ENCODE measurements around the gene FLNB. TPM values are rescaled to one million over a fixed set of nuclear protein-coding genes. Genes with fewer than 3 reads are reported as not detected.

The FLNB gene
- total RNA-seq, 2 donors from 2014 or later = 28.0 to 94.4 TPM

GRCh38 chr3:58092521-58092920 lies 84.3 kb downstream of the FLNB start:
- no peak for DNase-seq
- no peak for ATAC-seq
- intact Hi-C loops (cut with DNase I) = no loop called here

DNA sequence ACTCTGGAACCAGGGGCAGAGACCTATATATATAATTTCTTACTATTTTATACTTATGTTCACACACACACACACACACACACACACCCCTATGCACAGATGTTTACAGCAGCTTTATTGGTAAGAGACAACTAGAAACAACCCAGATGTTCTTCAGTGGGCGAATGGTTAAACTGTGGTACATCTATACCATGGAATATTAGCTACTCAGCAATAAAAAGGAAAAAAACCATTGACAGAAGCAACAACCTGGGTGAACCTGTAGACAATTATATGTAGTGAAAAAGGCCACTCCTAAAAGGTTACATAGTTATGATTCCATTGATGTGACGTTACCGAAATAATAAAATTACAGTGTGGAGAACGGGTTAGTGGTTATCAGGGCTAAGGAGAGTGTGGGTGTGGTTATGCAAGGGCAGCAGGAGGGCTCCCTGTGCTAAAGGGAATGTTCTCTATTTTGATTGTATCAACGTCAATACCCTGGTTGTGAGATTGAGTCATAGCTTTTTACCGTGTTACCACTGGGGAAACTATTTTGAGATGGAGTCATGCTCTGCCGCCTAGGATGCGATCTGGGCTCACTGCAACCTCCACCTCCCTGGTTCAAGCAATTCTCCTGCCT lies 85.5 kb downstream of the FLNB start:
- no peak for ATAC-seq
- intact Hi-C loops (cut with DNase I) = no loop called here
- no peak for DNase-seq

DNA sequence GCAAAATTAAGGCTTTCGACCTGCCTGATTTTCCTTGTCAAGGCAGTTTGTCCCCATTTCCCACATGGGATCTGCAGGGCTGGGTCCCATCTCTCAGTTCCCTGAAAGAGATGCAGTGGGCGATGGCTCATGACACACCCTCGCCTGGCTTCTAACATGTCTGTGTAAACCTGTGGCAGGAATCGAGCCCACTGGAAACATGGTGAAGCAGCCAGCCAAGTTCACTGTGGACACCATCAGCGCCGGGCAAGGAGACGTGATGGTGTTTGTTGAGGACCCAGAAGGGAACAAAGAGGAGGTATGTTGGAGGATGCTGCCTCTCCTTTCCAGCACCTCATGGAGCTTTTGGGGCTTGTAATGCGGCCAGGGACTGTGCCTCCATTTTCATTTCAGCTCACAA lies 86.4 kb downstream of the FLNB start:
- intact Hi-C loops (cut with DNase I) = no loop called here
- ATAC-seq (no peak), DNase-seq (no peak)

- ATAC-seq (peak; percentile 28 to 59), DNase-seq (no peak)
- intact Hi-C loops (cut with DNase I) = no loop called here
Observed at GRCh38 chr3:58095603-58096138, 87.4 kb downstream of the FLNB start.

DNA sequence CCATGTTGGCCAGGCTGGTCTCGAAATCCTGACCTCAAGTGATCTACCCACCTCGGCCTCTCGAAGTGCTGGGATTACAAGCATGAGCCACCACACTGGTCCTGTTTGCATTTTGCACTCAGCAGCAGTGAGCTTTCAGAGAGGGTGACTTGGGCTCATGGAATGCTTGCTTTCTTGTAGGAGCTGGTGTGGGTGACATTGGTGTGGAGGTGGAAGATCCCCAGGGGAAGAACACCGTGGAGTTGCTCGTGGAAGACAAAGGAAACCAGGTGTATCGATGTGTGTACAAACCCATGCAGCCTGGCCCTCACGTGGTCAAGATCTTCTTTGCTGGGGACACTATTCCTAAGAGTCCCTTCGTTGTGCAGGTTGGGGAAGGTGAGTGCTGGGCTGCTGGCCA lies 90.3 kb downstream of the FLNB start:
- no peak for DNase-seq
- ATAC-seq = no peak
- intact Hi-C loops (cut with DNase I) = no loop called here

DNA sequence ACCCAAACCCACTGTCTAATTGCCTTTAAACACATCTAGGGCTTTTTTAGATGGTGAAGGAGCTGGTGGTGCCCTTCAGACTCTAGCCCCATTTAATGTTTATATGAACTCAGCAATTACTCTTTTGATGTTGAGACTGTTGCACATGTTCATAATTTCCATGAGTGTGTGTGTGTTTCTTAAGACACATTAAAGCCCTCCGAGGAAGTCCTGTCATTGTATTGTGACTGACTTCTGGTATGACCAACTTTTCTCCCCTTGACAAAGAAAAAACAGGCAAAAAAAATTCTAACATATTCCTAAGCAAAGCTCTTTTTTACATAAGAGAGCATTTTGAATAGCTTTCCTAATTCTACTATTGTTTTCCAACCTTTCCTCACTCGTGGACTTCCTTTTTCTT lies 91.6 kb downstream of the FLNB start:
- intact Hi-C loops (cut with DNase I) = no loop called here
- ATAC-seq (no peak), DNase-seq (no peak)

GRCh38 chr3:58101499-58102389 lies 93.5 kb downstream of the FLNB start:
- DNase-seq (no peak), ATAC-seq (no peak)
- intact Hi-C loops (cut with DNase I) = no loop called here

DNA sequence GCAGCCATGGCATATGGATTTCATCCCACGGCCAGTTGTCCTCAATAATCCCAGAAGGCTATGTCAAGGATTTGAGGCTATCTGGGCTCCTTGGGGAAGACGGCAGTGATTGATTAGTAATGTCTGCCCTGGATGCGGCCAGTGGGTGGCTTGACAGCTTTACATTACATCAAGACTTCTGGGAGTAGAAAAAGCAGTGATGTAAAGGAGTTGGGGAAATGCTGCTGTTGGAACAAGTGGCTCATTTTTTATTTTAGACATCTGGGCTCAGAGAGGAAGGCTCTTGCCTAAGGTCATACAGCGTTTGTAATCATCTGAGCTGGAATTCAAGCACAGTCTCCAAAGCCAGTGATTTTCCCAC lies 94.1 kb downstream of the FLNB start:
- intact Hi-C loops (cut with DNase I) = no loop called here
- DNase-seq (no peak), ATAC-seq (no peak)

- intact Hi-C loops (cut with DNase I) = no loop called here
- ATAC-seq (no peak), DNase-seq (no peak)
Observed at GRCh38 chr3:58102976-58103451, 94.8 kb downstream of the FLNB start.

DNA sequence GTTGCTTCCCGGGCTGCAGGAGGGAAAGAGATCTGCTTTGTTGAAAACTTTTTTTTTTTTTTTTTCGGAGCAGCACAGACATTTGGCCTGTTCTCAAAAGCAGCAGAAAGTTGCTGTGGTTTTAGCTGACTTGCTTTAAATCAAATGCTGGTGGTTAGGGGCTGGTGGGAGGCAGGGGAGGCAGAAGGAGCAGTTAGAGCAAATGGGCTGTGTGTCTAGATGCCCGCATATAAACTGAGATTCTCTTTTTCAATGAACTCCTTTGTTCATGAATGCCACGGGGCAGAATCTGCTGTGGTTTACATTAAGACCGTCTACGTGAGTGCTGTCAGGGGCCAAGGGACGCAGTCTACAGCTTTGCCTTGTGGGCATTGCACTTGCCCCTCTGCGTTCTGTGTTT lies 95.9 kb downstream of the FLNB start:
- DNase-seq = no peak
- no peak for ATAC-seq
- intact Hi-C loops (cut with DNase I) = no loop called here

- DNase-seq = no peak
- ATAC-seq = no peak
- intact Hi-C loops (cut with DNase I) = no loop called here
Observed at GRCh38 chr3:58104712-58105111, 96.5 kb downstream of the FLNB start.

DNA sequence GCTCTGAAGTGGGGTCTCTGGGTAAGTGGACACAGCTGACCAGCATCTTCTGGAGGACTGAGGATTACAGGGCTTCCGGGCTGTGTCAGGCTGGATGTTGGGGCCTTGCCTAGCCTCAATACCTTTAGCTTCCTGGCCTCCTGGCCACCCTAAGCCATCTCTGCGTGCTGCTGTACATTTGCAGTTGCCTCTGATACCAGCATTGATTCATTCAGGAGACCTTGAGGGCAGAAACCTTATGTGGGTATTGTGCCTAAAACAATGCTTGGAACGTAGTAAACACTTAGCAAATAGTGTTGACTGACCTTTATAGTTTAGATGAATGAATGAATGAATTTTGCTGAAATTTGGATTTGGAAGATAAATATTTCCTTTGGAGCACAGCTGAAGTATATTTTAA lies 97.0 kb downstream of the FLNB start:
- intact Hi-C loops (cut with DNase I) = no loop called here
- ATAC-seq = no peak
- no peak for DNase-seq

DNA sequence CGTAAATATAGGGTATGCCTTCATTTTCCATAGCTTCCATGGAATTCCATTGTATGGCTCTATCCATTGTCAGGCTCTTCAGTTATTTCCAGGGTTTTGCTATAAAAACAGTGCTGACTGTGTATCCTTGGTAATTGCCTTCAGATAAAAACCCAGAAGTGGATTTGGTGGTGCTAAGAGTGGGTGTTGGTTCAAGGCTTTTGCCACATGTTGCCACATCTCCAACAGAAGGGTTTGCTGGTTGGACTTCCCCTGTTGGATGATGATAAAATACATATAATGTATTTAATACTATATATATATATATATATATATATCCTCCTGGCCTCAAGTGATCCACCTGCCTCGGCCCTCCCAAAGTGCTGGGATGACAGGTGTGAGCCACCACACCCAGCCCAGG lies 97.8 kb downstream of the FLNB start:
- intact Hi-C loops (cut with DNase I) = no loop called here
- DNase-seq (no peak), ATAC-seq (no peak)

GRCh38 chr3:58106640-58107039 lies 98.4 kb downstream of the FLNB start:
- ATAC-seq (no peak), DNase-seq (no peak)
- intact Hi-C loops (cut with DNase I) = no loop called here

- no peak for DNase-seq
- peak in 1 of 2 donors; percentile 44 for ATAC-seq
- intact Hi-C loops (cut with DNase I) = no loop called here
Observed at GRCh38 chr3:58107597-58107996, 99.4 kb downstream of the FLNB start.

DNA sequence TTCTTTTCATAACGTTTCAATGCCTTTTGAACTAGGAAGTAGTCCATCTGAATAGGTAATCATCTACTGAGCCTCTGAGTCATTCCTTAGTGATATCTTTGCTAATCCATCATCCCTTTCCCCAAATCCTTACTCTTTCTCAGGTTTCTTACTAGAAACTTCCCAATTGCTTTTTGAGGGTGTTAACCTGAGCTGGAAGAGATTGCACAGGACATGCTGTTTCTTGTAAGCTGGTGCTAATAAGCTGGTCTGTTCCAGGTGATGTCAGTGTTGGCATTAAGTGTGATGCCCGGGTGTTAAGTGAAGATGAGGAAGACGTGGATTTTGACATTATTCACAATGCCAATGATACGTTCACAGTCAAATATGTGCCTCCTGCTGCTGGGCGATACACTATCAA lies 101.5 kb downstream of the FLNB start:
- ATAC-seq = no peak
- no peak for DNase-seq
- intact Hi-C loops (cut with DNase I) = loop anchor here in 1 of 2 donors (10.0 kb wide), 1 partner anchor 95 kb away; no protein-coding TSS in a partner anchor

DNA sequence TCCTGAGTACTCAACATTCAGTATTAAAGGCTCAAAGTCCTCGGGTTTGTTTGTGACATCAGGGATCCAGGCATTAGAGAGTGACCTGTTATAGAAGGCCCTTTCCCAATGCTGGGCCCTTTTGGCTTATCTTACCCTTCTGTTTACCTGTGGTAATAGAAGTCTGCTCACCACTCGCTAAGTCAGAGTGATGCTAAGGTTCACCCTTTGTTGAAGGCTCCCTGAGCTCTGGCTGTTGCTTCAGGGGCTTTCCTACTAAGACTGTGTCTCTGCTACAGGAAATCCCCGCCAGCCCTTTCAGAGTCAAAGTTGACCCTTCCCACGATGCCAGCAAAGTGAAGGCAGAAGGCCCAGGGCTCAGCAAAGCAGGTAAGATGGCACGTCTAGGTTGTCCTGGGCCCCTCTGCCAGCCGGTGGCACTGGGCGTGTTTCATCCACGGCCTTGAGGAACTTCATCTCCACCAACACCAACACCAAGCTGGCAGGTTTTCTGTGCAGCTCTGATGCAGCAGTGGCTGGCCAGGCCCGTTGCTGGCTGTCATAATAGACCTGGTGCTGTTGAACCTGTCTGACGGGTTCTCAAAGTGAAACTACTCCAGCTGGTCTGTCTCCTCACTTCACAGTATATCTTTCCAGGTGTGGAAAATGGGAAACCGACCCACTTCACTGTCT lies 103.4 kb downstream of the FLNB start:
- ATAC-seq = no peak
- no peak for DNase-seq
- intact Hi-C loops (cut with DNase I) = loop anchor here in 1 of 2 donors (10.0 kb wide), 1 partner anchor 97 kb away; no protein-coding TSS in a partner anchor

DNA sequence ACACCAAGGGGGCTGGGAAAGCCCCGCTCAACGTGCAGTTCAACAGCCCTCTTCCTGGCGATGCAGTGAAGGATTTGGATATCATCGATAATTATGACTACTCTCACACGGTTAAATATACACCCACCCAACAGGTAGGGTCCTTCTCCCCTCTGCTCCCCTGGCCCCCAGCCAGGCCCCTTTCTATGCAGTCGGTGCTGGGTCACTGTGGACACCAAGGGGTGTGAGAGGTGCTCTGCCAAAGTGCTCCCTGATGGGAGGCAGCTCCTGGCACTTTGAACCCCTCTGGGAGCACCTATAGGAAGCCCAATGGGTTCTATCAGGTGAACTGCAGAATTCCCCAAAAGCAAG lies 103.9 kb downstream of the FLNB start:
- DNase-seq (no peak), ATAC-seq (no peak)
- intact Hi-C loops (cut with DNase I) = loop anchor here in 1 of 2 donors (10.0 kb wide), 1 partner anchor 97 kb away; no protein-coding TSS in a partner anchor

DNA sequence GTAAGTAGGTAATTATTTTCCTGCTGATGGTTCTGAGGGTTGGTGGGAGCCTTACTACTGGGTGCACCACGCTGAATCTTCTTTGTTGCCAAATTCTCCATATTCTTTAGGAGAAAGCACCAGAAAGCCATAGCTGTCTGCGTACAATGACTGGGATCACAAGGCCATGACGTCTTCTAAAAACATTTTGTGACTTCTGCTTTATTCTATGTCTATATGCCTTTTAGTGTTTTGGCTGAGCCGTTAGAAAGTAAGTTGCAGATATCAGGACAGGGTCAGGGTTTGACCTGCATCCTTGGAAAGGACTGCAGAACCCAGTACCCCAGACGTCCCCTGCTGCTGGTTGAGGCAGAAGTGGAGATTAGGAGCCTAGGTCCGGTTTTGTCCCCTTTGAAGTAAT lies 107.0 kb downstream of the FLNB start:
- no peak for ATAC-seq
- DNase-seq = no peak
- intact Hi-C loops (cut with DNase I) = loop anchor here in 1 of 2 donors (10.0 kb wide), 1 partner anchor 100 kb away; no protein-coding TSS in a partner anchor
